Hepatocyte (in vitro differentiated cells): ENCODE measurements around the gene CCNI.

Experiments used
- CTCF ChIP-seq: fragments of 200-600 bp; sonication (generic); IDR thresholded peaks from 2 replicates; pipeline ENCODE4 v1.5.1; 2016; ENCODE audit warnings: antibody characterized with exemption, mild to moderate bottlenecking; ENCODE audit not compliant: poor library complexity
- EZH2 ChIP-seq: fragments of 200-600 bp; sonication (generic); IDR thresholded peaks from 2 replicates; pipeline ENCODE4 v1.6.1; 2016; ENCODE audit warnings: antibody characterized with exemption, mild to moderate bottlenecking, borderline replicate concordance
- EZH2phosphoT487 ChIP-seq: fragments of 200-600 bp; sonication (generic); IDR thresholded peaks from one replicate; pipeline ENCODE4 v1.6.1; 2018; ENCODE audit warnings: antibody characterized with exemption, mild to moderate bottlenecking, low read depth, moderate library complexity; ENCODE audit not compliant: unreplicated experiment, severe bottlenecking

GRCh38 chr4:77020017-77020416 lies 55.8 kb downstream of the CCNI start:
- TF ChIP-seq CTCF (no peak), EZH2 (no peak), EZH2phosphoT487 (no peak)
